ENCODE results near the gene ASB5.
"Not testable (repeated sequence)": the region's sequence is repeated elsewhere in the genome, so short reads cannot be mapped to it uniquely, and the experiment has no call there.

ASB5 gene

GRCh38 chr4:176300036-176300435, 31.0 kb upstream of the ASB5 start:
- Histone ChIP-seq H3K79me2 (ENCODE audit: control insufficient read depth, insufficient read depth, low read length, unreplicated experiment) (no peaks in the 10 kb centered on the region), H3K4me3 (ENCODE audit: low read depth, low read length) (no peak overlapping the region)

GRCh38 chr4:176298664-176299063, 29.6 kb upstream of the ASB5 start:
- Histone ChIP-seq H3K4me3 (ENCODE audit: low read depth, low read length) (no peak overlapping the region), H3K36me3 (ENCODE audit: insufficient read depth, low read length) (no peaks in the 10 kb centered on the region), H3K27me3 (ENCODE audit: insufficient read depth, low read length) (no peaks in the 10 kb centered on the region), H2AFZ (ENCODE audit: low read length, unreplicated experiment) (no peak overlapping the region), H3K4me1 (ENCODE audit: control insufficient read depth, insufficient read depth, low read length, unreplicated experiment) (peaks cover 20% of the 10 kb centered on the region), H3K79me2 (ENCODE audit: control insufficient read depth, insufficient read depth, low read length, unreplicated experiment) (no peaks in the 10 kb centered on the region), H3K27ac (ENCODE audit: low read depth, low read length) (no peak overlapping the region)

More at GRCh38 chr4:176300036-176300435, 31.0 kb upstream of the ASB5 start:
- Histone ChIP-seq H2AFZ (ENCODE audit: low read length, unreplicated experiment) (no peak overlapping the region), H3K4me1 (ENCODE audit: control insufficient read depth, insufficient read depth, low read length, unreplicated experiment) (peaks cover 20% of the 10 kb centered on the region), H3K27ac (ENCODE audit: low read depth, low read length) (no peak overlapping the region), H3K36me3 (ENCODE audit: insufficient read depth, low read length) (no peaks in the 10 kb centered on the region), H3K27me3 (ENCODE audit: insufficient read depth, low read length) (no peaks in the 10 kb centered on the region)

GRCh38 chr4:176295907-176296306, 26.9 kb upstream of the ASB5 start:
- not testable (repeated sequence) for H3K36me3 ChIP-seq (ENCODE audit: insufficient read depth, low read length); H3K79me2 ChIP-seq (ENCODE audit: control insufficient read depth, insufficient read depth, low read length, unreplicated experiment); H3K4me3 ChIP-seq (ENCODE audit: low read depth, low read length); H3K4me1 ChIP-seq (ENCODE audit: control insufficient read depth, insufficient read depth, low read length, unreplicated experiment); H2AFZ ChIP-seq (ENCODE audit: low read length, unreplicated experiment); H3K27me3 ChIP-seq (ENCODE audit: insufficient read depth, low read length); H3K27ac ChIP-seq (ENCODE audit: low read depth, low read length)

GRCh38 chr4:176293660-176294059, 24.6 kb upstream of the ASB5 start:
- no peaks in the 10 kb centered on the region for H3K79me2 ChIP-seq (ENCODE audit: control insufficient read depth, insufficient read depth, low read length, unreplicated experiment)
- no peak overlapping the region for H3K4me3 ChIP-seq (ENCODE audit: low read depth, low read length)
- no peak overlapping the region for H2AFZ ChIP-seq (ENCODE audit: low read length, unreplicated experiment)

GRCh38 chr4:176292920-176293319, 23.9 kb upstream of the ASB5 start:
- H2AFZ ChIP-seq (ENCODE audit: low read length, unreplicated experiment), result no peak overlapping the region
- no peak overlapping the region for H3K4me3 ChIP-seq (ENCODE audit: low read depth, low read length)
- no peak overlapping the region for H3K27ac ChIP-seq (ENCODE audit: low read depth, low read length)
- no peaks in the 10 kb centered on the region for H3K36me3 ChIP-seq (ENCODE audit: insufficient read depth, low read length)
- H3K79me2 ChIP-seq (ENCODE audit: control insufficient read depth, insufficient read depth, low read length, unreplicated experiment), result no peaks in the 10 kb centered on the region
- no peaks in the 10 kb centered on the region for H3K4me1 ChIP-seq (ENCODE audit: control insufficient read depth, insufficient read depth, low read length, unreplicated experiment)
- H3K27me3 ChIP-seq (ENCODE audit: insufficient read depth, low read length), result no peaks in the 10 kb centered on the region

More at GRCh38 chr4:176293660-176294059, 24.6 kb upstream of the ASB5 start:
- no peak overlapping the region for H3K27ac ChIP-seq (ENCODE audit: low read depth, low read length)
- H3K36me3 ChIP-seq (ENCODE audit: insufficient read depth, low read length), result no peaks in the 10 kb centered on the region
- no peaks in the 10 kb centered on the region for H3K4me1 ChIP-seq (ENCODE audit: control insufficient read depth, insufficient read depth, low read length, unreplicated experiment)
- no peaks in the 10 kb centered on the region for H3K27me3 ChIP-seq (ENCODE audit: insufficient read depth, low read length)

GRCh38 chr4:176291748-176292147, 22.7 kb upstream of the ASB5 start:
- Histone ChIP-seq H3K27ac (ENCODE audit: low read depth, low read length) (no peak overlapping the region), H2AFZ (ENCODE audit: low read length, unreplicated experiment) (no peak overlapping the region), H3K4me3 (ENCODE audit: low read depth, low read length) (no peak overlapping the region)

GRCh38 chr4:176290520-176290919, 21.5 kb upstream of the ASB5 start:
- H3K27me3 ChIP-seq (ENCODE audit: insufficient read depth, low read length), result no peaks in the 10 kb centered on the region
- no peaks in the 10 kb centered on the region for H3K36me3 ChIP-seq (ENCODE audit: insufficient read depth, low read length)
- H3K79me2 ChIP-seq (ENCODE audit: control insufficient read depth, insufficient read depth, low read length, unreplicated experiment), result no peaks in the 10 kb centered on the region
- H3K27ac ChIP-seq (ENCODE audit: low read depth, low read length), result no peak overlapping the region
- H2AFZ ChIP-seq (ENCODE audit: low read length, unreplicated experiment), result no peak overlapping the region
- no peak overlapping the region for H3K4me3 ChIP-seq (ENCODE audit: low read depth, low read length)
- no peaks in the 10 kb centered on the region for H3K4me1 ChIP-seq (ENCODE audit: control insufficient read depth, insufficient read depth, low read length, unreplicated experiment)

More at GRCh38 chr4:176291748-176292147, 22.7 kb upstream of the ASB5 start:
- no peaks in the 10 kb centered on the region for H3K36me3 ChIP-seq (ENCODE audit: insufficient read depth, low read length)
- no peaks in the 10 kb centered on the region for H3K79me2 ChIP-seq (ENCODE audit: control insufficient read depth, insufficient read depth, low read length, unreplicated experiment)
- H3K4me1 ChIP-seq (ENCODE audit: control insufficient read depth, insufficient read depth, low read length, unreplicated experiment), result no peaks in the 10 kb centered on the region
- H3K27me3 ChIP-seq (ENCODE audit: insufficient read depth, low read length), result no peaks in the 10 kb centered on the region

GRCh38 chr4:176289561-176289960, 20.5 kb upstream of the ASB5 start:
- H3K4me1 ChIP-seq (ENCODE audit: control insufficient read depth, insufficient read depth, low read length, unreplicated experiment), result no peaks in the 10 kb centered on the region
- H3K27me3 ChIP-seq (ENCODE audit: insufficient read depth, low read length), result no peaks in the 10 kb centered on the region
- no peaks in the 10 kb centered on the region for H3K79me2 ChIP-seq (ENCODE audit: control insufficient read depth, insufficient read depth, low read length, unreplicated experiment)
- H2AFZ ChIP-seq (ENCODE audit: low read length, unreplicated experiment), result no peak overlapping the region
- no peaks in the 10 kb centered on the region for H3K36me3 ChIP-seq (ENCODE audit: insufficient read depth, low read length)
- no peak overlapping the region for H3K27ac ChIP-seq (ENCODE audit: low read depth, low read length)
- H3K4me3 ChIP-seq (ENCODE audit: low read depth, low read length), result no peak overlapping the region

GRCh38 chr4:176288020-176288419, 19.0 kb upstream of the ASB5 start:
- no peaks in the 10 kb centered on the region for H3K27me3 ChIP-seq (ENCODE audit: insufficient read depth, low read length)
- no peaks in the 10 kb centered on the region for H3K4me1 ChIP-seq (ENCODE audit: control insufficient read depth, insufficient read depth, low read length, unreplicated experiment)
- H2AFZ ChIP-seq (ENCODE audit: low read length, unreplicated experiment), result no peak overlapping the region
- no peaks in the 10 kb centered on the region for H3K36me3 ChIP-seq (ENCODE audit: insufficient read depth, low read length)
- no peak overlapping the region for H3K27ac ChIP-seq (ENCODE audit: low read depth, low read length)
- H3K4me3 ChIP-seq (ENCODE audit: low read depth, low read length), result no peak overlapping the region
- H3K79me2 ChIP-seq (ENCODE audit: control insufficient read depth, insufficient read depth, low read length, unreplicated experiment), result no peaks in the 10 kb centered on the region

GRCh38 chr4:176287546-176287945, 18.5 kb upstream of the ASB5 start:
- no peak overlapping the region for H2AFZ ChIP-seq (ENCODE audit: low read length, unreplicated experiment)
- no peak overlapping the region for H3K4me3 ChIP-seq (ENCODE audit: low read depth, low read length)
- H3K36me3 ChIP-seq (ENCODE audit: insufficient read depth, low read length), result no peaks in the 10 kb centered on the region
- H3K4me1 ChIP-seq (ENCODE audit: control insufficient read depth, insufficient read depth, low read length, unreplicated experiment), result no peaks in the 10 kb centered on the region
- H3K79me2 ChIP-seq (ENCODE audit: control insufficient read depth, insufficient read depth, low read length, unreplicated experiment), result no peaks in the 10 kb centered on the region
- H3K27ac ChIP-seq (ENCODE audit: low read depth, low read length), result no peak overlapping the region
- no peaks in the 10 kb centered on the region for H3K27me3 ChIP-seq (ENCODE audit: insufficient read depth, low read length)

GRCh38 chr4:176286728-176287127, 17.7 kb upstream of the ASB5 start:
- H3K27ac ChIP-seq (ENCODE audit: low read depth, low read length), result no peak overlapping the region
- no peak overlapping the region for H2AFZ ChIP-seq (ENCODE audit: low read length, unreplicated experiment)

More at GRCh38 chr4:176286728-176287127, 17.7 kb upstream of the ASB5 start:
- H3K4me1 ChIP-seq (ENCODE audit: control insufficient read depth, insufficient read depth, low read length, unreplicated experiment), result no peaks in the 10 kb centered on the region
- H3K79me2 ChIP-seq (ENCODE audit: control insufficient read depth, insufficient read depth, low read length, unreplicated experiment), result no peaks in the 10 kb centered on the region
- no peak overlapping the region for H3K4me3 ChIP-seq (ENCODE audit: low read depth, low read length)
- no peaks in the 10 kb centered on the region for H3K36me3 ChIP-seq (ENCODE audit: insufficient read depth, low read length)
- no peaks in the 10 kb centered on the region for H3K27me3 ChIP-seq (ENCODE audit: insufficient read depth, low read length)

Data from ACC112 (cell line).